ENCODE measurements around the gene GPC5. TPM values are rescaled to one million over a fixed set of nuclear protein-coding genes. Genes with fewer than 3 reads are reported as not detected.

The GPC5 gene
- total and polyA plus RNA-seq, 11 donors, result 0.14 to 2.9 (median 0.84) TPM; not detected in 1

DNA sequence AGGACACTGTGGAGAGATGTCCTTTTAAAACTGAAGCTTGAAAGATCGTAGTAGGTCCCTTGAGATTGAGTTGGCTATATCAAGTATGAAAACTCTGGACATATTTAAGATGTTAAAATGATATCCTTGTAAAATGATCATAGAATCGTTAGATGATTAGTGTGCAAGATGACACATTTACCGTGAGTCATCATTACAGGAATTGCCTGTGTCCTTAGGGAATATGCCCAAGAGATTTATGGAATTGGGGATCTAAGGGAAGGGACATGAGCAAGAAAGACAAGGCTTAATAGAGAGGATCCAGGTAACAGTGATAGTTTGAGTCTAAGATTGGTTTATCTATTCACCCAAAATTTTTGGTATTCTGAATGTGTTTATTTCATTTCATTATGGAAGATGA is 233.7 kb downstream of the GPC5 start:
- 68 to 76% (median 68%) methylated on average over 3 of the region's 3 CpGs for WGBS, 4 donors

DNA sequence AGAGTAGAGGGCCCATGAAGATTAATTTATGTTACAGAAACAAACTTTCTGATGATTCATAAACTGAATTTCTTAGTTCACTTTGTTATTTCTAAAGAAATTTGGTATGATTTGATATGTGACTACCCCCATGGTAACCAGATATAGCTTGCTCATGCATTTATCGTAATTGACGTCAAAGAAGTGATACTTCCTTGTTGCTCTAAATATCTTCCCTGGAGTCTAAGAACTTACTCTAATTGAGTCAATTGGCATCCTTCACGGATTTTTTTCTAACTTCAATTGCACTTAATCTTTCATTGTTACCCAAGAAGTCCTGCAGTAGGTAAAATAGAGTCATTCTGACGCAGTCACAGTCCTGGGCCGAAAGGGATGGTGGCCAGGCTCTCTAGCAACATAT is 240.9 kb downstream of the GPC5 start:
- intact Hi-C loops (cut with DNase I), result no loop called here
- Histone ChIP-seq H3K27me3 (no peaks in the 10 kb centered on the region), H3K36me3 (no peaks in the 10 kb centered on the region), H3K27ac (no peak overlapping the region), H3K9me3 (no peaks in the 10 kb centered on the region), H3K4me3 (no peak overlapping the region), H3K4me1 (no peaks in the 10 kb centered on the region)
- DNase-seq (no peak), ATAC-seq (no peak)
- TF ChIP-seq, protein P1, sequence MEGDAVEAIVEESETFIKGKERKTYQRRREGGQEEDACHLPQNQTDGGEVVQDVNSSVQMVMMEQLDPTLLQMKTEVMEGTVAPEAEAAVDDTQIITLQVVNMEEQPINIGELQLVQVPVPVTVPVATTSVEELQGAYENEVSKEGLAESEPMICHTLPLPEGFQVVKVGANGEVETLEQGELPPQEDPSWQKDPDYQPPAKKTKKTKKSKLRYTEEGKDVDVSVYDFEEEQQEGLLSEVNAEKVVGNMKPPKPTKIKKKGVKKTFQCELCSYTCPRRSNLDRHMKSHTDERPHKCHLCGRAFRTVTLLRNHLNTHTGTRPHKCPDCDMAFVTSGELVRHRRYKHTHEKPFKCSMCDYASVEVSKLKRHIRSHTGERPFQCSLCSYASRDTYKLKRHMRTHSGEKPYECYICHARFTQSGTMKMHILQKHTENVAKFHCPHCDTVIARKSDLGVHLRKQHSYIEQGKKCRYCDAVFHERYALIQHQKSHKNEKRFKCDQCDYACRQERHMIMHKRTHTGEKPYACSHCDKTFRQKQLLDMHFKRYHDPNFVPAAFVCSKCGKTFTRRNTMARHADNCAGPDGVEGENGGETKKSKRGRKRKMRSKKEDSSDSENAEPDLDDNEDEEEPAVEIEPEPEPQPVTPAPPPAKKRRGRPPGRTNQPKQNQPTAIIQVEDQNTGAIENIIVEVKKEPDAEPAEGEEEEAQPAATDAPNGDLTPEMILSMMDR (IDR thresholded peaks at IDR 0.05), result no peak
- no peak for TF ChIP-seq POLR2A (IDR thresholded peaks at IDR 0.05)
- WGBS, 4 donors, result 79 to 84% (median 81%) methylated on average over 5 of the region's 5 CpGs

More for the DNA sequence above, 233.7 kb downstream of the GPC5 start:
- intact Hi-C loops (cut with DNase I), result no loop called here
- no peaks in the 10 kb centered on the region for H3K27me3 ChIP-seq
- ATAC-seq, result no peak
- no peaks in the 10 kb centered on the region for H3K36me3 ChIP-seq
- no peak overlapping the region for H3K27ac ChIP-seq
- no peak overlapping the region for H3K4me3 ChIP-seq
- no peak for DNase-seq
- TF ChIP-seq POLR2A (IDR thresholded peaks at IDR 0.05), result no peak
- TF ChIP-seq, protein P1 (IDR thresholded peaks at IDR 0.05), result no peak
- peaks cover 0 to 3% (median 0%) of the 10 kb centered on the region in 12 donors for H3K9me3 ChIP-seq
- H3K4me1 ChIP-seq, result no peaks in the 10 kb centered on the region

DNA sequence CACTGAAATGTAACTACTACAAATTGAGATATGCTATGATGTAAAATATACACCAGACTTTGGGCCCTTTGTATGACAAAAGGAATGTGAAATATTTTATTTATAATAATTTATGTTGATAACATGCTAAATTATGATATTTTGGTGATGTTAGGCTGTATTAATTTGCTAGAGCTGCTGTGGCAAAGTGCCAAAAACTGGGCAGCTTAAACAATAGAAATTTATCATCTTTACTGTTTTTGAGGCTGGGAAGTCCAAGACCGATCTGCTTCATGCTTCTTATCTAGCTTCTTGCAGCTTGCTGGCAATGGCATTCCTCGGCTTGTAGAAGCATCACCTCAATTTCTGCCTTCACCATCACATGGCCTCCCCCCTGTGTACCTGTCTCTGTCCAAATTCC is 245.0 kb downstream of the GPC5 start:
- TF ChIP-seq, protein P1 (IDR thresholded peaks at IDR 0.05), result no peak
- TF ChIP-seq POLR2A (IDR thresholded peaks at IDR 0.05), result no peak
- H3K27me3 ChIP-seq, result no peaks in the 10 kb centered on the region
- H3K4me1 ChIP-seq, result no peaks in the 10 kb centered on the region
- ATAC-seq (no peak), DNase-seq (no peak)
- no peak overlapping the region for H3K4me3 ChIP-seq
- WGBS, 4 donors, result 54 to 80% (median 68%) methylated on average over 2 of the region's 2 CpGs
- H3K36me3 ChIP-seq, result no peaks in the 10 kb centered on the region
- H3K27ac ChIP-seq, result no peak overlapping the region
- no peaks in the 10 kb centered on the region for H3K9me3 ChIP-seq
- intact Hi-C loops (cut with DNase I), result no loop called here

DNA sequence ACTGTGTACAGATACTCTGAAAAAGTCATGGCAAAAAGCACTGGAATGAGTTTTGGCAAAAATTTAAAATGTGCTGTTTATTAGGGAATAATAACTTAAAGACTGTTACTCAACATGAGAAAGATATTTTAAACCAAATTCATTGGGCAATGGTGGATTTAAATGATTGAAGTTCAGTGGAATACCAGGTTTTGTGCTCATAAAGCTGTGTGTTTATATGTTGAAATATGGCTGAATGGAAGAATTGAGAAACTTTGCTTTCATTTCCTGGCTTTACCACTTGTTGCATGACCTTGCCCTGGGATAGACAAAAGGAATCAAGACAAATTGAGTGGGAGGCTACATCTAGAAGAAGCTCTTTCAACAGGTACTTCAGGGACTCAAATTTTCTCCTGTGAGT is 246.4 kb downstream of the GPC5 start:
- Histone ChIP-seq H3K4me3 (no peak overlapping the region), H3K4me1 (no peaks in the 10 kb centered on the region), H3K36me3 (no peaks in the 10 kb centered on the region), H3K27ac (no peak overlapping the region), H3K9me3 (no peaks in the 10 kb centered on the region), H3K27me3 (no peaks in the 10 kb centered on the region)
- intact Hi-C loops (cut with DNase I), result no loop called here
- TF ChIP-seq, protein P1 (IDR thresholded peaks at IDR 0.05), result no peak
- no peak for TF ChIP-seq POLR2A (IDR thresholded peaks at IDR 0.05)
- no peak for ATAC-seq
- no peak for DNase-seq
